K562 (cell line): Measurements from ENCODE around the gene HMGB1. TPM values are rescaled to one million over a fixed set of nuclear protein-coding genes. Genes with fewer than 3 reads are reported as not detected.
A peak's percentile ranks its signal among the peaks of the same experiment; 100 is the strongest.

Experiments
- BACH1 ChIP-seq: fragments of 200-800 bp; sonication (Bioruptor generic); IDR thresholded peaks from 2 replicates; pipeline ENCODE4 v1.6.1; 2016; ENCODE audit warnings: missing genetic modification characterization, missing compliant biosample characterization
- CBX5 ChIP-seq: IDR thresholded peaks from 2 replicates; pipeline ENCODE4 v1.6.1; 2014; ENCODE audit warnings: low read depth, borderline replicate concordance
- HNRNPLL ChIP-seq: fragments of 200-400 bp; formaldehyde crosslinking; IDR thresholded peaks from 2 replicates; pipeline ENCODE4 v1.6.1; 2017; ENCODE audit warnings: low read length, low read depth, mild to moderate bottlenecking; ENCODE audit not compliant: poor library complexity, severe bottlenecking
- KLF1 ChIP-seq: fragments of 450-650 bp; IDR thresholded peaks from 2 replicates; pipeline ENCODE4 v1.6.1; 2016; ENCODE audit warnings: missing genetic modification characterization, missing compliant biosample characterization
- POLR2A ChIP-seq: fragments of 450-650 bp; conservative IDR thresholded peaks from 2 replicates; pipeline ENCODE4 v1.6.1; 2016
- POLR2B ChIP-seq: fragments of 450-650 bp; IDR thresholded peaks from 2 replicates; pipeline ENCODE4 v1.6.1; 2018; ENCODE audit warnings: low read depth; ENCODE audit not compliant: partially characterized antibody
- PURB ChIP-seq: sonication (generic); formaldehyde crosslinking; IDR thresholded peaks from 2 replicates; pipeline ENCODE4 v1.9.0; 2021; ENCODE audit warnings: low read depth, mild to moderate bottlenecking, missing genetic modification reagents
- RFX7 ChIP-seq: fragments of 250-450 bp; sonication (Bioruptor Pico); IDR thresholded peaks from 2 replicates; pipeline ENCODE4 v1.5.1; 2021; ENCODE audit warnings: mild to moderate bottlenecking
- SMARCB1 ChIP-seq: IDR thresholded peaks from 2 replicates; pipeline ENCODE4 v1.6.1; 2011; ENCODE audit warnings: improper control_type of control experiment, low read depth; ENCODE audit not compliant: insufficient read length
- SP2 ChIP-seq: IDR thresholded peaks from 2 replicates; pipeline ENCODE4 v1.6.1; 2011; ENCODE audit warnings: mild to moderate bottlenecking, low read depth, low read length, moderate library complexity; ENCODE audit not compliant: poor library complexity, severe bottlenecking; ENCODE audit errors: extremely low read depth
- ZNF444 ChIP-seq: fragments of 250-450 bp; sonication (Bioruptor Pico); IDR thresholded peaks from 2 replicates; pipeline ENCODE4 v1.4.0; 2020; ENCODE audit warnings: mild to moderate bottlenecking, moderate library complexity
- ZNF76 ChIP-seq: fragments of 250-450 bp; sonication (Bioruptor Pico); IDR thresholded peaks from 2 replicates; pipeline ENCODE4 v1.4.0; 2020; ENCODE audit warnings: mild to moderate bottlenecking, moderate library complexity, borderline replicate concordance
- polyA plus RNA-seq, 8 experiments: library from polyadenylated mRNA; depleted of rRNA in 4 of 8; stranded (reverse) in 5 of 8; unstranded in 3 of 8; fragments of >200 nt; fragmentation: Nextera tagmentation in 2 of 8; fragmentation: Illumina TruSeq in 1 of 8; extraction: Ambion mirVana in 2 of 8; extraction: Trizol in 1 of 8; gene quantifications; 2 replicates each; pipeline versions ENCODE4 v1.2.1 to v1.2.3, GENCODE V29; 2011 to 2014; ENCODE audit warnings: inconsistent platforms in 1 of 8, missing spikeins in 1 of 8
- total RNA-seq, 7 experiments: library from RNA; depleted of rRNA in 6 of 7; stranded (reverse); fragments of >200 nt in 6 of 7; fragmentation: Illumina TruSeq in 2 of 7; extraction: Trizol in 2 of 7; gene quantifications; 2 replicates each; pipeline versions ENCODE4 v1.2.1 to v1.2.3, GENCODE V29; 2011 to 2021; ENCODE audit warnings: low replicate concordance in 1 of 7
- TF ChIP-seq, protein P1 (sequence below): sonication (generic); formaldehyde crosslinking; IDR thresholded peaks from 2 replicates; pipeline ENCODE4 v1.8.1; 2023; ENCODE audit warnings: mild to moderate bottlenecking, missing genetic modification reagents
- TF ChIP-seq, protein P2 (sequence below): fragments of 250-450 bp; sonication (Bioruptor Pico); IDR thresholded peaks from 2 replicates; pipeline ENCODE4 v1.8.0; 2022; ENCODE audit warnings: inconsistent platforms, mild to moderate bottlenecking, moderate library complexity, borderline replicate concordance
- TF ChIP-seq, protein P3 (sequence below): fragments of 250-450 bp; sonication (Bioruptor Pico); IDR thresholded peaks from 2 replicates; pipeline ENCODE4 v1.4.0; 2020; ENCODE audit warnings: mild to moderate bottlenecking, moderate library complexity, borderline replicate concordance
- TF ChIP-seq, protein P4 (sequence below): fragments of 450-650 bp; IDR thresholded peaks from 2 replicates; pipeline ENCODE4 v1.7.1; 2018; ENCODE audit warnings: mild to moderate bottlenecking, low read depth; ENCODE audit not compliant: partially characterized antibody
- TF ChIP-seq, protein P5 (sequence below): fragments of 250-450 bp; sonication (Bioruptor Pico); IDR thresholded peaks from 2 replicates; pipeline ENCODE4 v1.8.0; 2021; ENCODE audit warnings: borderline replicate concordance, mild to moderate bottlenecking, moderate library complexity; ENCODE audit not compliant: poor library complexity, severe bottlenecking
- TF ChIP-seq, protein P6 (sequence below): fragments of 450-650 bp; IDR thresholded peaks from 2 replicates; pipeline ENCODE4 v1.6.1; 2016; ENCODE audit warnings: antibody characterized with exemption

Gene HMGB1
- total and polyA plus RNA-seq, 9 of the 15 experiments (the other 6 are each of a cell fraction or from before 2014, with no cell fraction given): 442 to 1,896 (median 933) TPM

DNA sequence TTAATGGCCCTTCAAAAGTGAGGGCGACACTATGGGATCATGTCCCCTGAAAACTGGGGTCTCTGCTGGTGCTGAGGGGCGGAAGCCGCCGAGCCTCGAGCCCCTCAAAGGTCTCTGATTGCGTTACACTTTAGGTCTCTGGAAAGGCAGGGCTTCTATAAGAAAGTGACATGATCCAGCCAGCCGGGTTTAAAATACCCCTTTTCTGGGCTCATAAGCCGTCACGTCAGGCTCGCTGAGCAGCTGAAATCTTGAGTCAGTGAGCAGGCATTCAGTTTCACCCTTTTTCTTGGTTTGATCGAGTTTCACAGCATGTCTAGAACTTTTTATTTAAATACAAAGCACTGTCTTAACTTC lies 600 bp upstream of the HMGB1 start (continued):
- TF ChIP-seq PURB (CRISPR knock-in tag) (no peak), HNRNPLL (no peak), POLR2A (no peak), ZNF76 (CRISPR knock-in tag) (no peak), POLR2B (no peak), RFX7 (CRISPR knock-in tag) (no peak), SP2 (no peak), SMARCB1 (no peak), CBX5 (no peak), ZNF444 (CRISPR knock-in tag) (no peak), KLF1 (tag) (no peak), BACH1 (tag) (no peak)
- TF ChIP-seq, protein P1, sequence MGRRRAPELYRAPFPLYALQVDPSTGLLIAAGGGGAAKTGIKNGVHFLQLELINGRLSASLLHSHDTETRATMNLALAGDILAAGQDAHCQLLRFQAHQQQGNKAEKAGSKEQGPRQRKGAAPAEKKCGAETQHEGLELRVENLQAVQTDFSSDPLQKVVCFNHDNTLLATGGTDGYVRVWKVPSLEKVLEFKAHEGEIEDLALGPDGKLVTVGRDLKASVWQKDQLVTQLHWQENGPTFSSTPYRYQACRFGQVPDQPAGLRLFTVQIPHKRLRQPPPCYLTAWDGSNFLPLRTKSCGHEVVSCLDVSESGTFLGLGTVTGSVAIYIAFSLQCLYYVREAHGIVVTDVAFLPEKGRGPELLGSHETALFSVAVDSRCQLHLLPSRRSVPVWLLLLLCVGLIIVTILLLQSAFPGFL (CRISPR knock-in tag): no peak
- TF ChIP-seq, protein P2, sequence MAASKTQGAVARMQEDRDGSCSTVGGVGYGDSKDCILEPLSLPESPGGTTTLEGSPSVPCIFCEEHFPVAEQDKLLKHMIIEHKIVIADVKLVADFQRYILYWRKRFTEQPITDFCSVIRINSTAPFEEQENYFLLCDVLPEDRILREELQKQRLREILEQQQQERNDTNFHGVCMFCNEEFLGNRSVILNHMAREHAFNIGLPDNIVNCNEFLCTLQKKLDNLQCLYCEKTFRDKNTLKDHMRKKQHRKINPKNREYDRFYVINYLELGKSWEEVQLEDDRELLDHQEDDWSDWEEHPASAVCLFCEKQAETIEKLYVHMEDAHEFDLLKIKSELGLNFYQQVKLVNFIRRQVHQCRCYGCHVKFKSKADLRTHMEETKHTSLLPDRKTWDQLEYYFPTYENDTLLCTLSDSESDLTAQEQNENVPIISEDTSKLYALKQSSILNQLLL (CRISPR knock-in tag): no peak
- TF ChIP-seq, protein P3, sequence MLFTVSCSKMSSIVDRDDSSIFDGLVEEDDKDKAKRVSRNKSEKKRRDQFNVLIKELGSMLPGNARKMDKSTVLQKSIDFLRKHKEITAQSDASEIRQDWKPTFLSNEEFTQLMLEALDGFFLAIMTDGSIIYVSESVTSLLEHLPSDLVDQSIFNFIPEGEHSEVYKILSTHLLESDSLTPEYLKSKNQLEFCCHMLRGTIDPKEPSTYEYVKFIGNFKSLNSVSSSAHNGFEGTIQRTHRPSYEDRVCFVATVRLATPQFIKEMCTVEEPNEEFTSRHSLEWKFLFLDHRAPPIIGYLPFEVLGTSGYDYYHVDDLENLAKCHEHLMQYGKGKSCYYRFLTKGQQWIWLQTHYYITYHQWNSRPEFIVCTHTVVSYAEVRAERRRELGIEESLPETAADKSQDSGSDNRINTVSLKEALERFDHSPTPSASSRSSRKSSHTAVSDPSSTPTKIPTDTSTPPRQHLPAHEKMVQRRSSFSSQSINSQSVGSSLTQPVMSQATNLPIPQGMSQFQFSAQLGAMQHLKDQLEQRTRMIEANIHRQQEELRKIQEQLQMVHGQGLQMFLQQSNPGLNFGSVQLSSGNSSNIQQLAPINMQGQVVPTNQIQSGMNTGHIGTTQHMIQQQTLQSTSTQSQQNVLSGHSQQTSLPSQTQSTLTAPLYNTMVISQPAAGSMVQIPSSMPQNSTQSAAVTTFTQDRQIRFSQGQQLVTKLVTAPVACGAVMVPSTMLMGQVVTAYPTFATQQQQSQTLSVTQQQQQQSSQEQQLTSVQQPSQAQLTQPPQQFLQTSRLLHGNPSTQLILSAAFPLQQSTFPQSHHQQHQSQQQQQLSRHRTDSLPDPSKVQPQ (CRISPR knock-in tag): no peak
- TF ChIP-seq, protein P4, sequence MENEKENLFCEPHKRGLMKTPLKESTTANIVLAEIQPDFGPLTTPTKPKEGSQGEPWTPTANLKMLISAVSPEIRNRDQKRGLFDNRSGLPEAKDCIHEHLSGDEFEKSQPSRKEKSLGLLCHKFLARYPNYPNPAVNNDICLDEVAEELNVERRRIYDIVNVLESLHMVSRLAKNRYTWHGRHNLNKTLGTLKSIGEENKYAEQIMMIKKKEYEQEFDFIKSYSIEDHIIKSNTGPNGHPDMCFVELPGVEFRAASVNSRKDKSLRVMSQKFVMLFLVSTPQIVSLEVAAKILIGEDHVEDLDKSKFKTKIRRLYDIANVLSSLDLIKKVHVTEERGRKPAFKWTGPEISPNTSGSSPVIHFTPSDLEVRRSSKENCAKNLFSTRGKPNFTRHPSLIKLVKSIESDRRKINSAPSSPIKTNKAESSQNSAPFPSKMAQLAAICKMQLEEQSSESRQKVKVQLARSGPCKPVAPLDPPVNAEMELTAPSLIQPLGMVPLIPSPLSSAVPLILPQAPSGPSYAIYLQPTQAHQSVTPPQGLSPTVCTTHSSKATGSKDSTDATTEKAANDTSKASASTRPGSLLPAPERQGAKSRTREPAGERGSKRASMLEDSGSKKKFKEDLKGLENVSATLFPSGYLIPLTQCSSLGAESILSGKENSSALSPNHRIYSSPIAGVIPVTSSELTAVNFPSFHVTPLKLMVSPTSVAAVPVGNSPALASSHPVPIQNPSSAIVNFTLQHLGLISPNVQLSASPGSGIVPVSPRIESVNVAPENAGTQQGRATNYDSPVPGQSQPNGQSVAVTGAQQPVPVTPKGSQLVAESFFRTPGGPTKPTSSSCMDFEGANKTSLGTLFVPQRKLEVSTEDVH: no peak
- TF ChIP-seq, protein P5, sequence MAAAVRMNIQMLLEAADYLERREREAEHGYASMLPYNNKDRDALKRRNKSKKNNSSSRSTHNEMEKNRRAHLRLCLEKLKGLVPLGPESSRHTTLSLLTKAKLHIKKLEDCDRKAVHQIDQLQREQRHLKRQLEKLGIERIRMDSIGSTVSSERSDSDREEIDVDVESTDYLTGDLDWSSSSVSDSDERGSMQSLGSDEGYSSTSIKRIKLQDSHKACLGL: no peak
- TF ChIP-seq, protein P6, sequence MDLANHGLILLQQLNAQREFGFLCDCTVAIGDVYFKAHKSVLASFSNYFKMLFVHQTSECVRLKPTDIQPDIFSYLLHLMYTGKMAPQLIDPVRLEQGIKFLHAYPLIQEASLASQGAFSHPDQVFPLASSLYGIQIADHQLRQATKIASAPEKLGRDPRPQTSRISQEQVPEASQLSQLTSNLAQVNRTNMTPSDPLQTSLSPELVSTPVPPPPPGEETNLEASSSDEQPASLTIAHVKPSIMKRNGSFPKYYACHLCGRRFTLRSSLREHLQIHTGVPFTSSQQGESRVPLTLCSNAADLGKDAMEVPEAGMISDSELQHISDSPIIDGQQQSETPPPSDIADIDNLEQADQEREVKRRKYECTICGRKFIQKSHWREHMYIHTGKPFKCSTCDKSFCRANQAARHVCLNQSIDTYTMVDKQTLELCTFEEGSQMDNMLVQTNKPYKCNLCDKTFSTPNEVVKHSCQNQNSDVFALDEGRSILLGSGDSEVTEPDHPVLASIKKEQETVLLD: 0 out of 2 replicates have a peak, but pooled peaks have one; percentile 17
